K562 (cell line): Measurements from ENCODE around the gene ARHGDIA. TPM values are rescaled to one million over a fixed set of nuclear protein-coding genes. Genes with fewer than 3 reads are reported as not detected.

Experiments
- CBX1 ChIP-seq: sonication (generic); IDR thresholded peaks from 2 replicates; pipeline ENCODE4 v1.6.1; 2016; ENCODE audit warnings: antibody characterized with exemption, low read depth, mild to moderate bottlenecking
- FOXM1 ChIP-seq, 2 experiments: fragments of 450-650 bp in 1 of 2; sonication (generic) in 1 of 2; formaldehyde crosslinking in 1 of 2; IDR thresholded peaks; 2 replicates each; pipeline versions ENCODE4 v1.6.1 to v1.9.0; 2017 to 2022; ENCODE audit warnings: low read depth in 2 of 2, mild to moderate bottlenecking in 2 of 2, missing genetic modification reagents in 1 of 2, moderate library complexity in 1 of 2
- HNRNPH1 ChIP-seq: fragments of 200-400 bp; formaldehyde crosslinking; optimal IDR thresholded peaks from 2 replicates; pipeline ENCODE3; 2017; ENCODE audit warnings: low read depth, mild to moderate bottlenecking, low read length, moderate library complexity
- POLR2H ChIP-seq: IDR thresholded peaks from 2 replicates; pipeline ENCODE4 v1.6.1; 2016; ENCODE audit warnings: missing genetic modification characterization, low read depth, mild to moderate bottlenecking, control low read depth, missing compliant biosample characterization, moderate library complexity
- RB1 ChIP-seq: fragments of 450-650 bp; IDR thresholded peaks from 2 replicates; pipeline ENCODE4 v1.6.1; 2017; ENCODE audit warnings: low read depth, mild to moderate bottlenecking
- TBL1XR1 ChIP-seq, 2 experiments: IDR thresholded peaks; 2 replicates each; pipeline ENCODE4 v1.6.1; 2012; ENCODE audit warnings: improper control_type of control experiment in 2 of 2, low read length in 2 of 2, mild to moderate bottlenecking in 1 of 2
- ZNF133 ChIP-seq: fragments of 250-450 bp; sonication (Bioruptor Pico); IDR thresholded peaks from 2 replicates; pipeline ENCODE4 v1.4.0; 2020; ENCODE audit warnings: mild to moderate bottlenecking
- ZNF780A ChIP-seq: fragments of 250-450 bp; sonication (Bioruptor Pico); IDR thresholded peaks from 2 replicates; pipeline ENCODE4 v1.5.0; 2021; ENCODE audit warnings: mild to moderate bottlenecking
- polyA plus RNA-seq, 8 experiments: library from polyadenylated mRNA; depleted of rRNA in 4 of 8; stranded (reverse) in 5 of 8; unstranded in 3 of 8; fragments of >200 nt; fragmentation: Nextera tagmentation in 2 of 8; fragmentation: Illumina TruSeq in 1 of 8; extraction: Ambion mirVana in 2 of 8; extraction: Trizol in 1 of 8; gene quantifications; 2 replicates each; pipeline versions ENCODE4 v1.2.1 to v1.2.3, GENCODE V29; 2011 to 2014; ENCODE audit warnings: inconsistent platforms in 1 of 8, missing spikeins in 1 of 8
- total RNA-seq, 7 experiments: library from RNA; depleted of rRNA in 6 of 7; stranded (reverse); fragments of >200 nt in 6 of 7; fragmentation: Illumina TruSeq in 2 of 7; extraction: Trizol in 2 of 7; gene quantifications; 2 replicates each; pipeline versions ENCODE4 v1.2.1 to v1.2.3, GENCODE V29; 2011 to 2021; ENCODE audit warnings: low replicate concordance in 1 of 7
- TF ChIP-seq, protein P1 (sequence below), 2 experiments: fragments of 450-650 bp; formaldehyde crosslinking in 1 of 2; IDR thresholded peaks; 2 replicates each; pipeline versions ENCODE4 v1.4.0 to v1.6.1; 2014 to 2020; ENCODE audit warnings: mild to moderate bottlenecking in 2 of 2, borderline replicate concordance in 1 of 2, low read depth in 1 of 2
- TF ChIP-seq, protein P2 (sequence below): fragments of 250-450 bp; sonication (Bioruptor Pico); IDR thresholded peaks from 2 replicates; pipeline ENCODE4 v1.4.0; 2020; ENCODE audit warnings: mild to moderate bottlenecking, moderate library complexity

Gene ARHGDIA
- total and polyA plus RNA-seq, 9 of the 15 experiments (the other 6 are each of a cell fraction or from before 2014, with no cell fraction given) = 9.6 to 340 (median 97.6) TPM

DNA sequence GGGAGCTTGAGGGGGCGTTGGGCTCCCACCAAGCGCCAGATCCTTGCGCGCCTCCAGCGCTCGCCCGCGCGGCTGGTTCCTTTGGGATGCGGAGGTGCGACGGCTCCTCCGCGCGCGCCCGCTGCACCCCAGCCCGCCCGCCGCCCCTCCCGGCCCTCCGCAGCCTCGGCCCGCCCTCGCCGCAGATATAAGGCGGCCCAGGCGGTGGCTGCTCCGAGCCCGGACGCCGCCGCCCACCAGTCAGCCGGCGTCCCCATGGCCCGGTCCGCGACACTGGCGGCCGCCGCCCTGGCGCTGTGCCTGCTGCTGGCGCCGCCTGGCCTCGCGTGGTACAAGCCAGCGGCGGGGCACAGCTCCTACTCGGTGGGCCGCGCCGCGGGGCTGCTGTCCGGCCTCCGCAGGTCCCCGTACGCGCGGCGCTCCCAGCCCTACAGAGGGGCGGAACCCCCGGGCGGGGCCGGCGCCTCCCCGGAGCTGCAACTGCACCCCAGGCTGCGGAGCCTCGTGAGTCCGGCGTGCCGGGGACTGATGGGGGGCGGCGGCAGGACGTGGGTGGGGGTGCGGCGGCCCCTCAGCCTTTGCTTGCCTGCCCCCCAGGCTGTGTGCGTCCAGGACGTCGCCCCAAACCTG is 31.0 kb upstream of the ARHGDIA start, which contains the start of gene NPB (continued):
- TF ChIP-seq, protein P1, sequence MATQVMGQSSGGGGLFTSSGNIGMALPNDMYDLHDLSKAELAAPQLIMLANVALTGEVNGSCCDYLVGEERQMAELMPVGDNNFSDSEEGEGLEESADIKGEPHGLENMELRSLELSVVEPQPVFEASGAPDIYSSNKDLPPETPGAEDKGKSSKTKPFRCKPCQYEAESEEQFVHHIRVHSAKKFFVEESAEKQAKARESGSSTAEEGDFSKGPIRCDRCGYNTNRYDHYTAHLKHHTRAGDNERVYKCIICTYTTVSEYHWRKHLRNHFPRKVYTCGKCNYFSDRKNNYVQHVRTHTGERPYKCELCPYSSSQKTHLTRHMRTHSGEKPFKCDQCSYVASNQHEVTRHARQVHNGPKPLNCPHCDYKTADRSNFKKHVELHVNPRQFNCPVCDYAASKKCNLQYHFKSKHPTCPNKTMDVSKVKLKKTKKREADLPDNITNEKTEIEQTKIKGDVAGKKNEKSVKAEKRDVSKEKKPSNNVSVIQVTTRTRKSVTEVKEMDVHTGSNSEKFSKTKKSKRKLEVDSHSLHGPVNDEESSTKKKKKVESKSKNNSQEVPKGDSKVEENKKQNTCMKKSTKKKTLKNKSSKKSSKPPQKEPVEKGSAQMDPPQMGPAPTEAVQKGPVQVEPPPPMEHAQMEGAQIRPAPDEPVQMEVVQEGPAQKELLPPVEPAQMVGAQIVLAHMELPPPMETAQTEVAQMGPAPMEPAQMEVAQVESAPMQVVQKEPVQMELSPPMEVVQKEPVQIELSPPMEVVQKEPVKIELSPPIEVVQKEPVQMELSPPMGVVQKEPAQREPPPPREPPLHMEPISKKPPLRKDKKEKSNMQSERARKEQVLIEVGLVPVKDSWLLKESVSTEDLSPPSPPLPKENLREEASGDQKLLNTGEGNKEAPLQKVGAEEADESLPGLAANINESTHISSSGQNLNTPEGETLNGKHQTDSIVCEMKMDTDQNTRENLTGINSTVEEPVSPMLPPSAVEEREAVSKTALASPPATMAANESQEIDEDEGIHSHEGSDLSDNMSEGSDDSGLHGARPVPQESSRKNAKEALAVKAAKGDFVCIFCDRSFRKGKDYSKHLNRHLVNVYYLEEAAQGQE (IDR thresholded peaks at IDR 0.05; ENCODE audit: borderline replicate concordance) = no peak
- TF ChIP-seq, protein P1 (CRISPR knock-in tag; IDR thresholded peaks at IDR 0.05; ENCODE audit: low read depth) = 0 out of 2 replicates have a peak, but pooled peaks have one; percentile 41
- TF ChIP-seq FOXM1 (IDR thresholded peaks at IDR 0.05; ENCODE audit: low read depth) (no peak), FOXM1 (CRISPR knock-in tag; IDR thresholded peaks at IDR 0.05; ENCODE audit: low read depth) (0 out of 2 replicates have a peak, but pooled peaks have one; percentile 41), ZNF780A (CRISPR knock-in tag) (peak; percentile 67; the same call in 1 of the 2 replicates), CBX1 (peak; percentile 41; the same call in 1 of the 2 replicates), ZNF133 (CRISPR knock-in tag) (no peak), RB1 (peak; percentile 57), HNRNPH1 (no peak), POLR2H (peak; percentile 37), TBL1XR1 (IDR thresholded peaks at IDR 0.05; ENCODE audit: low read length in 2 of 2) (no peak)
- TF ChIP-seq, protein P2, sequence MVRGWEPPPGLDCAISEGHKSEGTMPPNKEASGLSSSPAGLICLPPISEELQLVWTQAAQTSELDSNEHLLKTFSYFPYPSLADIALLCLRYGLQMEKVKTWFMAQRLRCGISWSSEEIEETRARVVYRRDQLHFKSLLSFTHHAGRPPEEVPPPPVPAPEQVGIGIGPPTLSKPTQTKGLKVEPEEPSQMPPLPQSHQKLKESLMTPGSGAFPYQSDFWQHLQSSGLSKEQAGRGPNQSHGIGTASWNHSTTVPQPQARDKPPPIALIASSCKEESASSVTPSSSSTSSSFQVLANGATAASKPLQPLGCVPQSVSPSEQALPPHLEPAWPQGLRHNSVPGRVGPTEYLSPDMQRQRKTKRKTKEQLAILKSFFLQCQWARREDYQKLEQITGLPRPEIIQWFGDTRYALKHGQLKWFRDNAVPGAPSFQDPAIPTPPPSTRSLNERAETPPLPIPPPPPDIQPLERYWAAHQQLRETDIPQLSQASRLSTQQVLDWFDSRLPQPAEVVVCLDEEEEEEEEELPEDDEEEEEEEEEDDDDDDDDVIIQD (CRISPR knock-in tag) = no peak
